ENCODE data around the gene LCP2. TPM values are rescaled to one million over a fixed set of nuclear protein-coding genes. Genes with fewer than 3 reads are reported as not detected.

Gene LCP2
- total RNA-seq, 1 donor from 2014 or later: 283 TPM

GRCh38 chr5:170287532-170287931 is 10.0 kb downstream of the LCP2 start:
- Mint-ChIP-seq H3K36me3 (ENCODE audit: low read depth) (peaks cover 98% of the 10 kb centered on the region), H3K4me3 (peak overlapping the region; percentile 63), H3K4me1 (peaks cover 94% of the 10 kb centered on the region), H3K9me3 (peaks cover 3% of the 10 kb centered on the region), H3K27me3 (no peaks in the 10 kb centered on the region), H3K27ac (peak overlapping the region; percentile 88)
- no peak for DNase-seq
- intact Hi-C loops (cut with micrococcal nuclease): no loop called here

- no peak overlapping the region for H3K4me3 Mint-ChIP-seq
- intact Hi-C loops (cut with micrococcal nuclease): no loop called here
- H3K4me1 Mint-ChIP-seq: peaks cover 94% of the 10 kb centered on the region
- DNase-seq: no peak
- H3K9me3 Mint-ChIP-seq: peaks cover 3% of the 10 kb centered on the region
- peak overlapping the region; percentile 48 for H3K27ac Mint-ChIP-seq
- H3K27me3 Mint-ChIP-seq: no peaks in the 10 kb centered on the region
- H3K36me3 Mint-ChIP-seq (ENCODE audit: low read depth): peaks cover 96% of the 10 kb centered on the region
Observed at GRCh38 chr5:170286386-170286925, 11.1 kb downstream of the LCP2 start.

GRCh38 chr5:170285181-170285580 is 12.4 kb downstream of the LCP2 start:
- DNase-seq: no peak
- peaks cover 93% of the 10 kb centered on the region for H3K36me3 Mint-ChIP-seq (ENCODE audit: low read depth)
- peak overlapping the region; percentile 70 for H3K27ac Mint-ChIP-seq
- H3K9me3 Mint-ChIP-seq: peaks cover 3% of the 10 kb centered on the region
- peak overlapping the region; percentile 1 for H3K4me3 Mint-ChIP-seq
- intact Hi-C loops (cut with micrococcal nuclease): no loop called here
- no peaks in the 10 kb centered on the region for H3K27me3 Mint-ChIP-seq
- peaks cover 89% of the 10 kb centered on the region for H3K4me1 Mint-ChIP-seq

GRCh38 chr5:170284231-170284630 is 13.3 kb downstream of the LCP2 start:
- no peaks in the 10 kb centered on the region for H3K27me3 Mint-ChIP-seq
- DNase-seq: no peak
- H3K4me1 Mint-ChIP-seq: peaks cover 89% of the 10 kb centered on the region
- H3K4me3 Mint-ChIP-seq: peak overlapping the region; percentile 52
- H3K36me3 Mint-ChIP-seq (ENCODE audit: low read depth): peaks cover 92% of the 10 kb centered on the region
- intact Hi-C loops (cut with micrococcal nuclease): no loop called here
- H3K9me3 Mint-ChIP-seq: no peaks in the 10 kb centered on the region
- peak overlapping the region; percentile 76 for H3K27ac Mint-ChIP-seq

GRCh38 chr5:170283296-170283695 is 14.3 kb downstream of the LCP2 start:
- Mint-ChIP-seq H3K4me3 (peak overlapping the region; percentile 53), H3K9me3 (no peaks in the 10 kb centered on the region), H3K4me1 (peaks cover 88% of the 10 kb centered on the region), H3K27me3 (no peaks in the 10 kb centered on the region), H3K36me3 (ENCODE audit: low read depth) (peaks cover 83% of the 10 kb centered on the region), H3K27ac (peak overlapping the region; percentile 76)
- no peak for DNase-seq
- intact Hi-C loops (cut with micrococcal nuclease): no loop called here

- no peak for DNase-seq
- peaks cover 80% of the 10 kb centered on the region for H3K36me3 Mint-ChIP-seq (ENCODE audit: low read depth)
- intact Hi-C loops (cut with micrococcal nuclease): no loop called here
Observed at GRCh38 chr5:170280011-170280493, 17.5 kb downstream of the LCP2 start.

GRCh38 chr5:170279459-170279817 is 18.1 kb downstream of the LCP2 start:
- intact Hi-C loops (cut with micrococcal nuclease): loop anchor here (1.0 to 10.0 kb wide), 4 partner anchors 9 to 1108 kb away; partner anchors contain the start of gene NPM1
- Mint-ChIP-seq H3K9me3 (no peaks in the 10 kb centered on the region), H3K4me1 (peaks cover 87% of the 10 kb centered on the region), H3K36me3 (ENCODE audit: low read depth) (peaks cover 79% of the 10 kb centered on the region), H3K4me3 (peak overlapping the region; percentile 74), H3K27ac (peak overlapping the region; percentile 99), H3K27me3 (no peaks in the 10 kb centered on the region)
- DNase-seq: no peak

More at GRCh38 chr5:170280011-170280493, 17.5 kb downstream of the LCP2 start:
- Mint-ChIP-seq H3K4me1 (peaks cover 87% of the 10 kb centered on the region), H3K27ac (peak overlapping the region; percentile 99), H3K9me3 (no peaks in the 10 kb centered on the region), H3K27me3 (no peaks in the 10 kb centered on the region), H3K4me3 (peak overlapping the region; percentile 74)

GRCh38 chr5:170278611-170279458 is 18.7 kb downstream of the LCP2 start:
- H3K27ac Mint-ChIP-seq: peak overlapping the region; percentile 99
- intact Hi-C loops (cut with micrococcal nuclease): loop anchor here (1.0 to 10.0 kb wide), 8 partner anchors 9 to 1108 kb away; partner anchors contain the start of genes LCP2 and NPM1
- DNase-seq: peak; percentile 96
- H3K9me3 Mint-ChIP-seq: no peaks in the 10 kb centered on the region
- no peaks in the 10 kb centered on the region for H3K27me3 Mint-ChIP-seq
- H3K36me3 Mint-ChIP-seq (ENCODE audit: low read depth): peaks cover 81% of the 10 kb centered on the region
- peaks cover 89% of the 10 kb centered on the region for H3K4me1 Mint-ChIP-seq
- peak overlapping the region; percentile 74 for H3K4me3 Mint-ChIP-seq

GRCh38 chr5:170277867-170278281 is 19.7 kb downstream of the LCP2 start:
- Mint-ChIP-seq H3K9me3 (no peaks in the 10 kb centered on the region), H3K27ac (peak overlapping the region; percentile 96), H3K36me3 (ENCODE audit: low read depth) (peaks cover 78% of the 10 kb centered on the region), H3K4me3 (peak overlapping the region; percentile 80), H3K4me1 (peaks cover 89% of the 10 kb centered on the region), H3K27me3 (no peaks in the 10 kb centered on the region)
- intact Hi-C loops (cut with micrococcal nuclease): loop anchor here (1.0 to 10.0 kb wide), 7 partner anchors 15 to 1109 kb away; partner anchors contain the start of genes LCP2 and NPM1
- DNase-seq: peak; percentile 75

GRCh38 chr5:170276140-170276539 is 21.4 kb downstream of the LCP2 start:
- Mint-ChIP-seq H3K4me3 (peak overlapping the region; percentile 82), H3K9me3 (no peaks in the 10 kb centered on the region), H3K27ac (peak overlapping the region; percentile 98), H3K36me3 (ENCODE audit: low read depth) (peaks cover 77% of the 10 kb centered on the region), H3K4me1 (peaks cover 84% of the 10 kb centered on the region), H3K27me3 (no peaks in the 10 kb centered on the region)
- no peak for DNase-seq
- intact Hi-C loops (cut with micrococcal nuclease): loop anchor here (5.0 to 10.0 kb wide), 2 partner anchors 621 to 1111 kb away; partner anchors contain the start of gene NPM1

- Mint-ChIP-seq H3K36me3 (ENCODE audit: low read depth) (peaks cover 80% of the 10 kb centered on the region), H3K4me1 (peaks cover 87% of the 10 kb centered on the region), H3K27me3 (no peaks in the 10 kb centered on the region), H3K4me3 (peak overlapping the region; percentile 82), H3K9me3 (no peaks in the 10 kb centered on the region), H3K27ac (peak overlapping the region; percentile 98)
- intact Hi-C loops (cut with micrococcal nuclease): loop anchor here (5.0 to 10.0 kb wide), 2 partner anchors 621 to 1112 kb away; partner anchors contain the start of gene NPM1
- DNase-seq: peak; percentile 82
Observed at GRCh38 chr5:170275376-170275994, 22.1 kb downstream of the LCP2 start.

GRCh38 chr5:170273968-170274710 is 23.4 kb downstream of the LCP2 start:
- intact Hi-C loops (cut with micrococcal nuclease): loop anchor here (1.0 to 10.0 kb wide), 4 partner anchors 8 to 619 kb away; no protein-coding TSS in a partner anchor
- no peaks in the 10 kb centered on the region for H3K27me3 Mint-ChIP-seq
- H3K27ac Mint-ChIP-seq: peak overlapping the region; percentile 98
- no peaks in the 10 kb centered on the region for H3K9me3 Mint-ChIP-seq
- H3K36me3 Mint-ChIP-seq (ENCODE audit: low read depth): peaks cover 80% of the 10 kb centered on the region
- peak; percentile 86 for DNase-seq
- H3K4me1 Mint-ChIP-seq: peaks cover 85% of the 10 kb centered on the region
- peak overlapping the region; percentile 82 for H3K4me3 Mint-ChIP-seq

Data from activated CD4-positive, alpha-beta T cell treated with anti-CD3 and anti-CD28 coated beads, Interleukin-2, amount 10 ng/mL, durations not matched to agents 24 days and 14 days (primary cell).